Caco-2 (cell line): ENCODE measurements around the gene NRXN3. TPM values are rescaled to one million over a fixed set of nuclear protein-coding genes. Genes with fewer than 3 reads are reported as not detected.

ENCODE experiments used
- BruUV-seq: library from RNA; stranded (reverse); fragments of 400-500 nt; replicated peaks from 2 replicates; lab custom pipeline; 2021; lab: Mats Ljungman, UMichigan
- CTCF ChIA-PET: fragments of 300-600 bp; sonication (Branson Sonifier 250); formaldehyde crosslinking; loops from one replicate; lab custom pipeline; 2022; ENCODE audit warnings: antibody characterized with exemption; lab: Charles Lee
- POLR2A ChIA-PET: fragments of 300-600 bp; sonication (Branson Sonifier 250); formaldehyde crosslinking; loops from one replicate; lab custom pipeline; 2022; ENCODE audit warnings: antibody characterized with exemption; lab: Charles Lee
- DNase-seq, 2 experiments: peaks; one replicate each; pipeline versions ENCODE4 v3.0.0 to v3.0.0-alpha.2; 2020 to 2022
- H3K27me3 ChIP-seq: replicated peaks from 2 replicates; pipeline ENCODE4 v1.6.0; 2011; ENCODE audit warnings: low read length; ENCODE audit not compliant: control insufficient read depth, insufficient read depth
- H3K36me3 ChIP-seq: 2 replicates; pipeline ENCODE4 v1.5.1; 2011; ENCODE audit warnings: low read length; ENCODE audit not compliant: control insufficient read depth, insufficient read depth
- H3K4me1 ChIP-seq: fragments of 250-450 bp; sonication (Bioruptor Pico); 2 replicates; pipeline ENCODE4 v1.5.1; 2020; ENCODE audit warnings: mild to moderate bottlenecking
- H3K4me3 ChIP-seq: 2 replicates; pipeline ENCODE4 v1.5.1; 2011; ENCODE audit warnings: low read depth, mild to moderate bottlenecking, control low read depth, low read length
- H3K9me3 ChIP-seq: fragments of 250-450 bp; sonication (Bioruptor Pico); 2 replicates; pipeline ENCODE4 v1.5.1; 2020; ENCODE audit warnings: mild to moderate bottlenecking, moderate library complexity
- H3K27ac Mint-ChIP-seq: one replicate; pipeline ENCODE4 v1.8.0; 2022; ENCODE audit warnings: mixed read lengths; ENCODE audit not compliant: unreplicated experiment
- H3K27me3 Mint-ChIP-seq: one replicate; pipeline ENCODE4 v1.8.0; 2022; ENCODE audit warnings: mixed read lengths; ENCODE audit not compliant: insufficient read depth, unreplicated experiment
- H3K36me3 Mint-ChIP-seq: one replicate; pipeline ENCODE4 v1.8.0; 2022; ENCODE audit warnings: mild to moderate bottlenecking, mixed read lengths; ENCODE audit not compliant: insufficient read depth, unreplicated experiment
- H3K4me1 Mint-ChIP-seq: one replicate; pipeline ENCODE4 v1.8.0; 2022; ENCODE audit warnings: low read depth, mixed read lengths; ENCODE audit not compliant: unreplicated experiment
- H3K4me3 Mint-ChIP-seq: one replicate; pipeline ENCODE4 v1.8.0; 2022; ENCODE audit warnings: mild to moderate bottlenecking, moderate library complexity, mixed read lengths; ENCODE audit not compliant: unreplicated experiment
- H3K9me3 Mint-ChIP-seq: one replicate; pipeline ENCODE4 v1.8.0; 2022; ENCODE audit warnings: mixed read lengths; ENCODE audit not compliant: unreplicated experiment
- intact Hi-C: fragments of 100-400 bp; cut with micrococcal nuclease; formaldehyde crosslinking; loops from one replicate; pipeline ENCODE4 v1.10.0; 2022; ENCODE audit not compliant: unreplicated experiment
- total RNA-seq: library from RNA; stranded (reverse); gene quantifications from 2 replicates; pipeline ENCODE4 v1.2.3, GENCODE V29; 2022
- TF ChIP-seq, protein P1 (sequence below), 2 experiments: fragments of 200-600 bp in 1 of 2; IDR thresholded peaks; 1 replicate in 1 of 2; 2 replicates in 1 of 2; pipeline versions ENCODE4 v1.5.1 to v1.8.0; 2011 to 2022; ENCODE audit warnings: antibody characterized with exemption in 1 of 2, control low read depth in 1 of 2, inconsistent platforms in 1 of 2, low read depth in 1 of 2, low read length in 1 of 2, mild to moderate bottlenecking in 1 of 2, moderate library complexity in 1 of 2; ENCODE audit not compliant: insufficient read depth in 1 of 2, severe bottlenecking in 1 of 2, unreplicated experiment in 1 of 2

NRXN3 gene
- total RNA-seq, 1 experiment from 2014 or later: 12.4 TPM

DNA sequence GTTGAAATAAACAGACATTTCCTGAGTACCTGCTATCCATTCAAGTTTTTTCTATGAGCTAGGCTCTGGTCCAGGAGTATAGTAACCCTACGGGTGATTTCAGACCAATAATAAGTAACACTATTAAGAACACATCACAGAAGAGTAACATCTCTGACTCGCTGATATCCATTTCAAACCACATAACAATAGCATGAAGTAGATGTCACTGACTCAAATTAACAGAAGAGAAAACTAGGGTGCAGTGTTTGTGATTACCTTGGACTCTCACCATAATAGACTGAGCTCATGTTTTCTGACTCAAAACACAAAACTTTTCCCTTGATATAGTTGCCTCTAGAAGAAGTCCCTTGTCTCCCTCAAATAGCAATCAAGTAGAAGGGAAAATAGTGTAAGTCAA, 1618.2 kb downstream of the NRXN3 start:
- Mint-ChIP-seq H3K27ac (no peak overlapping the region), H3K27me3 (no peaks in the 10 kb centered on the region), H3K4me1 (peaks cover under 1% of the 10 kb centered on the region), H3K4me3 (no peak overlapping the region), H3K9me3 (peaks cover 22% of the 10 kb centered on the region), H3K36me3 (peaks cover 5% of the 10 kb centered on the region)
- intact Hi-C loops: no loop called here
- Histone ChIP-seq H3K4me3 (no peak overlapping the region), H3K4me1 (0 out of 2 replicates have a peak, but pooled peaks cover 3% of the 10 kb centered on the region), H3K9me3 (no peaks in the 10 kb centered on the region), H3K27me3 (no peaks in the 10 kb centered on the region), H3K36me3 (no peaks in the 10 kb centered on the region)
- CTCF ChIA-PET: no interaction called here
- BruUV-seq: no TSS peak
- POLR2A ChIA-PET: no interaction called here
- TF ChIP-seq, protein P1, sequence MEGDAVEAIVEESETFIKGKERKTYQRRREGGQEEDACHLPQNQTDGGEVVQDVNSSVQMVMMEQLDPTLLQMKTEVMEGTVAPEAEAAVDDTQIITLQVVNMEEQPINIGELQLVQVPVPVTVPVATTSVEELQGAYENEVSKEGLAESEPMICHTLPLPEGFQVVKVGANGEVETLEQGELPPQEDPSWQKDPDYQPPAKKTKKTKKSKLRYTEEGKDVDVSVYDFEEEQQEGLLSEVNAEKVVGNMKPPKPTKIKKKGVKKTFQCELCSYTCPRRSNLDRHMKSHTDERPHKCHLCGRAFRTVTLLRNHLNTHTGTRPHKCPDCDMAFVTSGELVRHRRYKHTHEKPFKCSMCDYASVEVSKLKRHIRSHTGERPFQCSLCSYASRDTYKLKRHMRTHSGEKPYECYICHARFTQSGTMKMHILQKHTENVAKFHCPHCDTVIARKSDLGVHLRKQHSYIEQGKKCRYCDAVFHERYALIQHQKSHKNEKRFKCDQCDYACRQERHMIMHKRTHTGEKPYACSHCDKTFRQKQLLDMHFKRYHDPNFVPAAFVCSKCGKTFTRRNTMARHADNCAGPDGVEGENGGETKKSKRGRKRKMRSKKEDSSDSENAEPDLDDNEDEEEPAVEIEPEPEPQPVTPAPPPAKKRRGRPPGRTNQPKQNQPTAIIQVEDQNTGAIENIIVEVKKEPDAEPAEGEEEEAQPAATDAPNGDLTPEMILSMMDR (IDR thresholded peaks at IDR 0.05; ENCODE audit: insufficient read depth in 1 of 2, low read depth in 1 of 2, low read length in 1 of 2, severe bottlenecking in 1 of 2, unreplicated experiment in 1 of 2): no peak
- DNase-seq: no peak

DNA sequence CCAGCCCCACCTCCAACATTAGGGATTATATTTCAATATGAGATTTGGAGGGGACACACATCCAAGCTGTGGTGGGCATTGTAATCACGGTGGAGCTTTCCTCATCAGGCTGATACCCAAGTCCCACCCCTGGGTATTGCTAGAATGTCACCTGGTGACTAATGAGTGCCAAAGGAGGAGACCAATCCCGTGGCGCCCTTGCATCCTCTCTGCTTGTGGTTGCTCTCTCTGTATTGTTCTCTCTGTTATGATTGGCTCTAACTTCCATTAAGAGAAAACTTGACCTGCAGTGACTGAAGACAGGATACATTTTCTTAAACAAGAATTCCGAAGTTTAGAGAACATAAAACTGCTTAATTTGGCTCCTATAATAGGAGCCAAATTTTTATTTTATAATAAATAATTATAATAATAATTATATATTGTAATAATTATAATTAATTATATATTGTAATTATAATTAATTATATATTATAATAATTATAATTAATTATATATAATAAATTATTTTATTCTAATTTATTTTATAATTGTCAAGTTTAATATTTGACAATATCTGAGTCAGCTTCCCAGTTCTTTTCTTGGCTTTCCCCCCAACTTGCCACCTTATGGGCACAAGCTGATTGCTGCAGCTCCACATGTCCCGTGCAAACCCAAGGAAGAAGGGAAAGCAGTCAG, 1621.0 kb downstream of the NRXN3 start:
- ChIA-PET CTCF (no interaction called here), POLR2A (no interaction called here)
- H3K9me3 ChIP-seq: no peaks in the 10 kb centered on the region
- no peak for DNase-seq
- H3K4me3 ChIP-seq: no peak overlapping the region
- no peaks in the 10 kb centered on the region for H3K27me3 ChIP-seq
- BruUV-seq: no TSS peak
- intact Hi-C loops: no loop called here
- no peak overlapping the region for H3K27ac Mint-ChIP-seq
- H3K9me3 Mint-ChIP-seq: peaks cover 22% of the 10 kb centered on the region
- no peak overlapping the region for H3K4me3 Mint-ChIP-seq
- H3K27me3 Mint-ChIP-seq: no peaks in the 10 kb centered on the region
- no peaks in the 10 kb centered on the region for H3K4me1 Mint-ChIP-seq
- TF ChIP-seq, protein P1 (IDR thresholded peaks at IDR 0.05; ENCODE audit: insufficient read depth in 1 of 2, low read depth in 1 of 2, low read length in 1 of 2, severe bottlenecking in 1 of 2, unreplicated experiment in 1 of 2): no peak
- H3K4me1 ChIP-seq: no peaks in the 10 kb centered on the region
- no peaks in the 10 kb centered on the region for H3K36me3 ChIP-seq
- H3K36me3 Mint-ChIP-seq: peaks cover 5% of the 10 kb centered on the region

DNA sequence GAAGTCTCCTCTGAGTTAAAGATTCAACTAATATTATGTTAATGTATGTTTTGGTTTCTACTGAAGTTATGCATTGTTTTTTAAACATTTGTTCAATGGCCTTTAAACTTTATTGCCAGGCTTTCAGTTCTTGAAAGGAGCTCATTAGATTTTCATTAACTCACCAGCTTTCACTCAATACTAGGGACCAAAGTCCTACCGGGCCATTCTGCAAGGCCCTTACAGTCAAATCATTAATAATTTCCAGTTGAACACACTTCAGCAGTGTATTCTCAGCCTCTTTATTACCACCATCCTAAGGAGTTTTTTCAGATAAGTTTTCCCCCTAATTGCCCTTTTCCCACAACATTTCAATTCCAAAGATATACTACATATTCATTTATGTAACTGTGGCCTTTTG, 1631.9 kb downstream of the NRXN3 start:
- ChIA-PET POLR2A (interaction anchor here (0.6 kb wide), 1 partner anchor 38 kb away, joined by 3 read pairs; no protein-coding TSS in a partner anchor), CTCF (interaction anchor here (0.6 to 0.7 kb wide), 2 partner anchors 18 to 19 kb away, joined by 3 to 6 read pairs; no protein-coding TSS in a partner anchor)
- intact Hi-C loops: no loop called here
- Mint-ChIP-seq H3K27ac (no peak overlapping the region), H3K27me3 (no peaks in the 10 kb centered on the region), H3K4me3 (no peak overlapping the region), H3K4me1 (no peaks in the 10 kb centered on the region), H3K36me3 (no peaks in the 10 kb centered on the region), H3K9me3 (no peaks in the 10 kb centered on the region)
- Histone ChIP-seq H3K36me3 (no peaks in the 10 kb centered on the region), H3K4me3 (no peak overlapping the region), H3K9me3 (no peaks in the 10 kb centered on the region), H3K27me3 (no peaks in the 10 kb centered on the region), H3K4me1 (no peaks in the 10 kb centered on the region)
- TF ChIP-seq, protein P1 (IDR thresholded peaks at IDR 0.05; ENCODE audit: insufficient read depth in 1 of 2, low read depth in 1 of 2, low read length in 1 of 2, severe bottlenecking in 1 of 2, unreplicated experiment in 1 of 2): no peak
- no TSS peak for BruUV-seq
- no peak for DNase-seq
